A549 (cell line): ENCODE data around the gene TMEM225B. TPM values are rescaled to one million over a fixed set of nuclear protein-coding genes. Genes with fewer than 3 reads are reported as not detected.
A peak's percentile ranks its signal among the peaks of the same experiment; 100 is the strongest.

Experiments used
- ATAC-seq, 2 experiments: fragments of 200-7000 bp in 1 of 2; fragments of >200 bp in 1 of 2; cut with Nextera tagmentation in 1 of 2; cut with Tn5 transposase in 1 of 2; 3 replicates each; pipeline versions ENCODE4 v1.8.0 to v1.9.1; 2018 to 2020; ENCODE audit warnings: mild to moderate bottlenecking in 1 of 2, moderate library complexity in 1 of 2
- CTCF ChIA-PET: fragments of 300-600 bp; sonication (Branson Sonifier 250); formaldehyde crosslinking; extraction: SDS; loops from one replicate; lab custom pipeline; 2021; ENCODE audit warnings: antibody characterized with exemption, inconsistent platforms; lab: Yijun Ruan, JAX
- POLR2A ChIA-PET: fragments of 350-600 bp; formaldehyde crosslinking; extraction: SDS; loops from one replicate; lab custom pipeline; 2021; ENCODE audit warnings: antibody characterized with exemption, inconsistent platforms; lab: Yijun Ruan, JAX
- DNase-seq, 2 experiments: peaks; one replicate each; pipeline versions ENCODE4 v3.0.0 to v3.0.0-alpha.2; 2011 to 2016; ENCODE audit warnings: low read depth in 1 of 2, low spot score in 1 of 2
- FAIRE-seq: peaks from 2 replicates; lab custom pipeline; 2011; peaks lifted over from hg19 to GRCh38; lab: Jason Lieb, UNC
- H3K27ac ChIP-seq, 2 experiments: fragments of >200 bp; sonication (Bioruptor Twin); formaldehyde crosslinking; 3 replicates each; pipeline ENCODE4 v1.5.1; 2016 to 2017
- H3K4me1 ChIP-seq: fragments of >200 bp; sonication (Bioruptor Twin); formaldehyde crosslinking; 3 replicates; pipeline ENCODE4 v1.6.1; 2016
- H3K4me2 ChIP-seq: fragments of >200 bp; sonication (Bioruptor Twin); formaldehyde crosslinking; 3 replicates; pipeline ENCODE4 v1.6.1; 2016
- H3K4me3 ChIP-seq: fragments of >200 bp; sonication (Bioruptor Twin); formaldehyde crosslinking; 3 replicates; pipeline ENCODE4 v1.5.1; 2016
- H3K9me3 ChIP-seq: fragments of >200 bp; sonication (Bioruptor Twin); formaldehyde crosslinking; 3 replicates; pipeline ENCODE4 v1.6.1; 2016
- ATOH8 ChIP-seq: fragments of 250-450 bp; sonication (Bioruptor Pico); IDR thresholded peaks from 2 replicates; pipeline ENCODE4 v1.5.0; 2020; ENCODE audit warnings: low read depth, mild to moderate bottlenecking, moderate library complexity
- BCL3 ChIP-seq: fragments of >200 bp; sonication (Bioruptor Twin); formaldehyde crosslinking; IDR thresholded peaks from 3 replicates; pipeline ENCODE4 v1.6.1; 2016
- BHLHE40 ChIP-seq: IDR thresholded peaks from 2 replicates; pipeline ENCODE4 v1.6.1; 2012; ENCODE audit warnings: low read depth, low read length, inconsistent platforms
- CBX8 ChIP-seq: fragments of 200-600 bp; sonication (generic); IDR thresholded peaks from 2 replicates; pipeline ENCODE4 v1.6.1; 2016
- CHD2 ChIP-seq: fragments of 150-350 bp; IDR thresholded peaks from 2 replicates; pipeline ENCODE4 v1.6.1; 2014; ENCODE audit warnings: low read length; ENCODE audit not compliant: partially characterized antibody
- EHF ChIP-seq: fragments of 250-450 bp; sonication (Bioruptor Pico); IDR thresholded peaks from 2 replicates; pipeline ENCODE4 v1.5.0; 2020; ENCODE audit warnings: mild to moderate bottlenecking
- EP300 ChIP-seq, 2 experiments: fragments of >200 bp; sonication (Bioruptor Twin); formaldehyde crosslinking; IDR thresholded peaks; 2 replicates in 1 of 2; 3 replicates in 1 of 2; pipeline ENCODE4 v1.6.1; 2016 to 2017
- ESRRA ChIP-seq: fragments of 150-350 bp; IDR thresholded peaks from 2 replicates; pipeline ENCODE4 v1.6.1; 2014; ENCODE audit warnings: mild to moderate bottlenecking, low read length, borderline replicate concordance
- FOSL2 ChIP-seq, 2 experiments: fragments of 450-650 bp in 1 of 2; fragments of >200 bp in 1 of 2; sonication (Bioruptor Twin) in 1 of 2; formaldehyde crosslinking; IDR thresholded peaks; 2 replicates each; pipeline versions ENCODE4 v1.5.0 to v1.6.1; 2016 to 2020; ENCODE audit warnings: mild to moderate bottlenecking in 1 of 2, moderate library complexity in 1 of 2
- GATA3 ChIP-seq: IDR thresholded peaks from 2 replicates; pipeline ENCODE4 v1.6.1; 2012; ENCODE audit warnings: borderline replicate concordance
- HDAC2 ChIP-seq: fragments of 200-600 bp; sonication (generic); IDR thresholded peaks from 2 replicates; pipeline ENCODE4 v1.6.1; 2016
- HOXB13 ChIP-seq: fragments of 250-450 bp; sonication (Bioruptor Pico); IDR thresholded peaks from 2 replicates; pipeline ENCODE4 v1.5.0; 2020; ENCODE audit warnings: low read depth, mild to moderate bottlenecking, moderate library complexity
- HOXB5 ChIP-seq: fragments of 250-450 bp; sonication (Bioruptor Pico); IDR thresholded peaks from 2 replicates; pipeline ENCODE4 v1.5.0; 2020; ENCODE audit warnings: mild to moderate bottlenecking, moderate library complexity
- JUNB ChIP-seq: fragments of >200 bp; sonication (Bioruptor Twin); formaldehyde crosslinking; IDR thresholded peaks from 2 replicates; pipeline ENCODE4 v1.6.1; 2016
- KDM1A ChIP-seq: fragments of 200-600 bp; sonication (generic); IDR thresholded peaks from 2 replicates; pipeline ENCODE4 v1.6.1; 2016; ENCODE audit warnings: low read depth, mild to moderate bottlenecking
- KDM5A ChIP-seq: fragments of 200-600 bp; sonication (generic); IDR thresholded peaks from 2 replicates; pipeline ENCODE4 v1.6.1; 2016; ENCODE audit warnings: antibody characterized with exemption, mild to moderate bottlenecking
- MAZ ChIP-seq: fragments of 150-350 bp; IDR thresholded peaks from 2 replicates; pipeline ENCODE4 v1.6.1; 2014; ENCODE audit warnings: antibody characterized with exemption, low read depth, low read length, borderline replicate concordance
- NFE2L2 ChIP-seq: fragments of 150-350 bp; conservative IDR thresholded peaks from 2 replicates; pipeline ENCODE4 v1.6.1; 2014; ENCODE audit warnings: low read length
- NPAS2 ChIP-seq: fragments of 250-450 bp; sonication (Bioruptor Pico); IDR thresholded peaks from 2 replicates; pipeline ENCODE4 v1.8.0; 2022; ENCODE audit warnings: mild to moderate bottlenecking, moderate library complexity, borderline replicate concordance
- NR3C1 ChIP-seq: fragments of >200 bp; sonication (Bioruptor Twin); formaldehyde crosslinking; IDR thresholded peaks from 3 replicates; pipeline ENCODE4 v1.6.1; 2017
- RCOR1 ChIP-seq: fragments of 150-350 bp; IDR thresholded peaks from 2 replicates; pipeline ENCODE4 v1.6.1; 2014; ENCODE audit warnings: antibody characterized with exemption, low read length, low read depth
- RNF2 ChIP-seq: fragments of 200-600 bp; sonication (generic); IDR thresholded peaks from 2 replicates; pipeline ENCODE4 v1.6.1; 2016; ENCODE audit warnings: low read depth, mild to moderate bottlenecking, antibody characterized with exemption, moderate library complexity, borderline replicate concordance
- USF2 ChIP-seq: fragments of 450-650 bp; IDR thresholded peaks from 2 replicates; pipeline ENCODE4 v1.6.1; 2014; ENCODE audit warnings: antibody characterized with exemption
- ZFP36 ChIP-seq: fragments of 450-650 bp; IDR thresholded peaks from 2 replicates; pipeline ENCODE4 v1.6.1; 2014; ENCODE audit warnings: borderline replicate concordance; ENCODE audit not compliant: partially characterized antibody
- ZNF302 ChIP-seq: fragments of 250-450 bp; sonication (Bioruptor Pico); IDR thresholded peaks from 2 replicates; pipeline ENCODE4 v1.9.0; 2021; ENCODE audit warnings: inconsistent platforms, mild to moderate bottlenecking, moderate library complexity
- WGBS: methylation state at CpG from one replicate; pipeline ENCODE4 v1.1.6; 2017; ENCODE audit errors: missing lambda C conversion rate; 5-methylcytosine and 5-hydroxymethylcytosine counted together
- polyA plus RNA-seq, 4 experiments: library from polyadenylated mRNA; depleted of rRNA in 3 of 4; stranded (reverse); fragments of >200 nt; fragmentation: RNase III in 1 of 4; extraction: RNeasy Plus Mini Kit Qiagen cat#74134 plus additional on column Dnase treatment in 1 of 4; gene quantifications; 2 replicates in 3 of 4; 3 replicates in 1 of 4; pipeline ENCODE4 v1.2.3, GENCODE V29; 2011 to 2017

Gene TMEM225B
- polyA plus RNA-seq, 2 of the 4 experiments (the other 2 are of a cell fraction): 0.59 to 5.4 TPM

GRCh38 chr7:99625961-99626360, 27.9 kb downstream of the TMEM225B start (continued):
- TF ChIP-seq FOSL2 (IDR thresholded peaks at IDR 0.05) (no peak), FOSL2 (CRISPR knock-in tag; IDR thresholded peaks at IDR 0.05) (no peak), BCL3 (no peak), CHD2 (no peak), MAZ (no peak)
- TF ChIP-seq, all 56 proteins: peak for 0

GRCh38 chr7:99626661-99627060, 28.6 kb downstream of the TMEM225B start:
- no peak for ATAC-seq

GRCh38 chr7:99627513-99627912, 29.4 kb downstream of the TMEM225B start:
- TF ChIP-seq MAZ: no peak
- TF ChIP-seq RNF2: no peak
- no peak for TF ChIP-seq EHF (CRISPR knock-in tag)
- ATAC-seq (no peak), DNase-seq (no peak), FAIRE-seq (peak; percentile 68)
- CTCF ChIA-PET: interaction anchor here (0.8 to 2.0 kb wide), 4 partner anchors 10 to 322 kb away, joined by 3 to 8 read pairs (median 4); partner anchors contain the start of genes TRIM4 and ZSCAN25
- POLR2A ChIA-PET: no interaction called here
- Histone ChIP-seq H3K4me2 (no peak overlapping the region), H3K4me1 (no peaks in the 10 kb centered on the region), H3K27ac (no peak overlapping the region), H3K9me3 (no peaks in the 10 kb centered on the region), H3K4me3 (no peak overlapping the region)
- WGBS: 94% methylated on average over 11 of the region's 11 CpGs

More at GRCh38 chr7:99626661-99627060, 28.6 kb downstream of the TMEM225B start:
- no peak overlapping the region for H3K27ac ChIP-seq
- no peaks in the 10 kb centered on the region for H3K9me3 ChIP-seq
- H3K4me3 ChIP-seq: no peak overlapping the region
- H3K4me2 ChIP-seq: no peak overlapping the region
- POLR2A ChIA-PET: no interaction called here
- DNase-seq (no peak), FAIRE-seq (no peak)
- H3K4me1 ChIP-seq: no peaks in the 10 kb centered on the region
- TF ChIP-seq ZFP36 (peak; percentile 55), ESRRA (no peak)
- WGBS: 76% methylated on average over 1 of the region's 1 CpG
- CTCF ChIA-PET: interaction anchor here (1.1 to 2.0 kb wide), 3 partner anchors 10 to 292 kb away, joined by 3 to 8 read pairs (median 4); partner anchors contain the start of genes TRIM4 and ZSCAN25

GRCh38 chr7:99628471-99629465, 30.7 kb downstream of the TMEM225B start:
- WGBS: 84% methylated on average over 14 of the region's 14 CpGs
- CTCF ChIA-PET: interaction anchor here (1.1 to 5.2 kb wide), 7 partner anchors 10 to 362 kb away, joined by 3 to 39 read pairs (median 4); partner anchors contain the start of genes GJC3 and ZSCAN25
- DNase-seq (no peak), ATAC-seq (no peak), FAIRE-seq (no peak)
- POLR2A ChIA-PET: interaction anchor here (0.6 to 0.8 kb wide), 2 partner anchors 12 to 157 kb away, joined by 3 to 4 read pairs; partner anchors contain the start of gene ZSCAN25
- Histone ChIP-seq H3K4me1 (no peaks in the 10 kb centered on the region), H3K4me3 (no peak overlapping the region), H3K4me2 (no peak overlapping the region), H3K9me3 (no peaks in the 10 kb centered on the region), H3K27ac (no peak overlapping the region)
- TF ChIP-seq KDM5A: no peak
- TF ChIP-seq NPAS2 (CRISPR knock-in tag): no peak
- TF ChIP-seq RCOR1: no peak

- no peak for FAIRE-seq
- H3K4me3 ChIP-seq: no peak overlapping the region
- H3K4me1 ChIP-seq: no peaks in the 10 kb centered on the region
- ChIA-PET CTCF (interaction anchor here (0.9 to 5.2 kb wide), 6 partner anchors 12 to 361 kb away, joined by 3 to 39 read pairs (median 4); partner anchors contain the start of genes GJC3 and ZSCAN25), POLR2A (interaction anchor here (0.8 kb wide), 1 partner anchor 13 kb away, joined by 4 read pairs; the partner anchor contains the start of gene ZSCAN25)
- H3K4me2 ChIP-seq: no peak overlapping the region
- no peak for DNase-seq
- no peak overlapping the region for H3K27ac ChIP-seq
- 98% methylated on average over 10 of the region's 20 CpGs for WGBS
- H3K9me3 ChIP-seq: no peaks in the 10 kb centered on the region
- ATAC-seq: no peak
- TF ChIP-seq JUNB (no peak), EP300 (IDR thresholded peaks at IDR 0.05) (no peak), ZNF302 (CRISPR knock-in tag) (no peak), USF2 (no peak), KDM1A (no peak), HOXB13 (no peak), BHLHE40 (no peak), ZFP36 (no peak), HDAC2 (no peak), CBX8 (no peak), GATA3 (no peak), ATOH8 (CRISPR knock-in tag) (no peak), NFE2L2 (no peak), NR3C1 (no peak), NPAS2 (CRISPR knock-in tag) (no peak), HOXB5 (CRISPR knock-in tag) (no peak)
Measured at GRCh38 chr7:99629643-99630042, 31.6 kb downstream of the TMEM225B start.
